ENCODE data around the gene PLEKHM3.
A peak's percentile ranks its signal among the peaks of the same experiment; 100 is the strongest.

The PLEKHM3 gene

GRCh38 chr2:207984765-207985480, 40.4 kb downstream of the PLEKHM3 start:
- TF ChIP-seq MAX (IDR thresholded peaks at IDR 0.05) (no peak), TEAD4 (IDR thresholded peaks at IDR 0.05) (no peak), EP300 (IDR thresholded peaks at IDR 0.05; ENCODE audit: borderline replicate concordance) (no peak), USF1 (IDR thresholded peaks at IDR 0.05) (no peak), ZBTB7A (IDR thresholded peaks at IDR 0.05; ENCODE audit: low read depth) (no peak), EGR1 (IDR thresholded peaks at IDR 0.05) (no peak), REST (IDR thresholded peaks at IDR 0.05; ENCODE audit: low read depth) (no peak), CREB1 (IDR thresholded peaks at IDR 0.05; ENCODE audit: low read depth) (no peak), CEBPB (IDR thresholded peaks at IDR 0.05) (no peak), NFIC (IDR thresholded peaks at IDR 0.05) (no peak), FOXM1 (IDR thresholded peaks at IDR 0.05; ENCODE audit: borderline replicate concordance, low read depth) (no peak), YY1 (IDR thresholded peaks at IDR 0.05; ENCODE audit: low read depth) (no peak), TAF1 (IDR thresholded peaks at IDR 0.05; ENCODE audit: low read depth) (no peak), RAD21 (IDR thresholded peaks at IDR 0.05; ENCODE audit: low read depth) (no peak), TCF12 (IDR thresholded peaks at IDR 0.05; ENCODE audit: low read depth) (no peak)

DNA sequence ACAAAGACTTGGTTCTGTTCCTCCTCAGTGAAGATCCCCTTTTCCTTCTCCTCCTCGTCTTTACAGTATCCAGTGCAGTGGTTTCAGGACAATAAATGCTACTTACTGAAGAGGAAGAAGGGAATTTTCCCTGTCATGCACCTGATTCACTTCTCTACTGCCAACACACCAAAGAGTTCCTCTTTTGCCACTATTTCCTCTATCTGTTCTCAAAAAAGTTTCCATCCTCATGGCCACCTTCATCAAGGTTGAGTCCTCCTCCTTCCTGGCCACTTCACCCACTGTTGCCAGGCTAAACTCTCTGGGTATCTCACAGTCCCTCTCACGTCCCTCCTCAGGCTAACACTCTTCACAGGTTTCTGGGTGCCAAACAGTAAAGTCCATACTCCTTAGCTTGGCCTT, 41.7 kb downstream of the PLEKHM3 start:
- TF ChIP-seq TCF12 (IDR thresholded peaks at IDR 0.05; ENCODE audit: low read depth) (no peak), NFIC (IDR thresholded peaks at IDR 0.05) (no peak), MAX (IDR thresholded peaks at IDR 0.05) (no peak)

- TF ChIP-seq FOXM1 (IDR thresholded peaks at IDR 0.05; ENCODE audit: borderline replicate concordance, low read depth) (no peak), EGR1 (IDR thresholded peaks at IDR 0.05) (no peak), NFIC (IDR thresholded peaks at IDR 0.05) (no peak), CEBPB (IDR thresholded peaks at IDR 0.05) (no peak), TAF1 (IDR thresholded peaks at IDR 0.05; ENCODE audit: low read depth) (no peak), YY1 (IDR thresholded peaks at IDR 0.05; ENCODE audit: low read depth) (no peak)
Measured at GRCh38 chr2:207978177-207978948, 47.0 kb downstream of the PLEKHM3 start.

- no peak for TF ChIP-seq TEAD4 (IDR thresholded peaks at IDR 0.05)
- TF ChIP-seq NFIC (IDR thresholded peaks at IDR 0.05) = no peak
- TF ChIP-seq FOXM1 (IDR thresholded peaks at IDR 0.05; ENCODE audit: borderline replicate concordance, low read depth) = no peak
- TF ChIP-seq REST (IDR thresholded peaks at IDR 0.05; ENCODE audit: low read depth) = no peak
- TF ChIP-seq RAD21 (IDR thresholded peaks at IDR 0.05; ENCODE audit: low read depth) = no peak
- TF ChIP-seq TCF12 (IDR thresholded peaks at IDR 0.05; ENCODE audit: low read depth) = no peak
- no peak for TF ChIP-seq CEBPB (IDR thresholded peaks at IDR 0.05)
- TF ChIP-seq EGR1 (IDR thresholded peaks at IDR 0.05) = no peak
- TF ChIP-seq TAF1 (IDR thresholded peaks at IDR 0.05; ENCODE audit: low read depth) = no peak
- no peak for TF ChIP-seq USF1 (IDR thresholded peaks at IDR 0.05)
Measured at GRCh38 chr2:207975921-207976320, 49.4 kb downstream of the PLEKHM3 start.

DNA sequence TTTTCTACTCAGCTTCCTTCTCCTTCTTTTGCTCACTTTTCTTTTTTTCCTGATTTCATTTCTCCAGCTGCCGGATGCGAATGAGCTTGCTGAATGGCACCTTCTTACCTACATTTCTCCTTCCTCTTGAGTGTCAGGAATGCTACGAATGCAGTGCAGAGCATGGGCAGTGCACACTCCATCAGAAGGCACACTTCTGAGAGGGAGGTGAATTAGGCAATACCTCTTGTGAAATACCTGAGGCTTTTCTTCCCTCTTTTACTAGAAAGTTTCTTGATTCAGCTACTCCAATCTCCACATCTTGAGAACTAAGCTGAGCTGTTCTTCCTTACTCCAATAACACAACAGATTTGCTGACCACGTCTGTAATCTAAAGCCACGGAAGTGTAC, 51.1 kb downstream of the PLEKHM3 start:
- no peak for TF ChIP-seq YY1 (IDR thresholded peaks at IDR 0.05; ENCODE audit: low read depth)
- TF ChIP-seq CEBPB (IDR thresholded peaks at IDR 0.05) = peak; percentile 66
- no peak for TF ChIP-seq REST (IDR thresholded peaks at IDR 0.05; ENCODE audit: low read depth)
- TF ChIP-seq USF1 (IDR thresholded peaks at IDR 0.05) = no peak
- TF ChIP-seq TAF1 (IDR thresholded peaks at IDR 0.05; ENCODE audit: low read depth) = no peak
- TF ChIP-seq EP300 (IDR thresholded peaks at IDR 0.05; ENCODE audit: borderline replicate concordance) = no peak
- TF ChIP-seq ZBTB7A (IDR thresholded peaks at IDR 0.05; ENCODE audit: low read depth) = no peak
